K562 (cell line): ENCODE measurements around the gene BAIAP2. TPM values are rescaled to one million over a fixed set of nuclear protein-coding genes. Genes with fewer than 3 reads are reported as not detected.

ENCODE experiments used
- E2F6 ChIP-seq, 2 experiments: IDR thresholded peaks; 2 replicates each; pipeline ENCODE4 v1.6.1; 2011; ENCODE audit warnings: borderline replicate concordance in 1 of 2, control low read depth in 1 of 2, low read depth in 1 of 2, low read length in 1 of 2, mild to moderate bottlenecking in 1 of 2, mixed read lengths in 1 of 2, moderate library complexity in 1 of 2; ENCODE audit not compliant: insufficient read depth in 1 of 2, insufficient read length in 1 of 2, poor library complexity in 1 of 2, severe bottlenecking in 1 of 2; ENCODE audit errors: extremely low read depth in 1 of 2
- GABPA ChIP-seq: fragments of 200-800 bp; sonication (Bioruptor generic); conservative IDR thresholded peaks from 2 replicates; pipeline ENCODE4 v1.6.1; 2016; ENCODE audit warnings: low read depth, missing genetic modification characterization, missing compliant biosample characterization
- GATAD2B ChIP-seq: fragments of 450-650 bp; IDR thresholded peaks from 2 replicates; pipeline ENCODE4 v1.6.1; 2017; ENCODE audit warnings: mild to moderate bottlenecking, borderline replicate concordance
- MAZ ChIP-seq, 2 experiments: fragments of 450-650 bp in 1 of 2; sonication (generic) in 1 of 2; formaldehyde crosslinking; IDR thresholded peaks in 1 of 2; conservative IDR thresholded peaks in 1 of 2; 2 replicates each; pipeline versions ENCODE4 v1.4.0 to v1.5.0; 2020; ENCODE audit warnings: mild to moderate bottlenecking in 1 of 2, missing genetic modification reagents in 1 of 2
- MED1 ChIP-seq: sonication (generic); formaldehyde crosslinking; IDR thresholded peaks from 2 replicates; pipeline ENCODE4 v1.8.1; 2023; ENCODE audit warnings: missing genetic modification reagents, borderline replicate concordance
- RREB1 ChIP-seq: fragments of 250-450 bp; sonication (Bioruptor Pico); IDR thresholded peaks from 2 replicates; pipeline ENCODE4 v1.4.0; 2020
- ZBTB12 ChIP-seq: fragments of 250-450 bp; sonication (Bioruptor Pico); IDR thresholded peaks from 2 replicates; pipeline ENCODE4 v1.4.0; 2020
- ZNF3 ChIP-seq: fragments of 250-450 bp; sonication (Bioruptor Pico); IDR thresholded peaks from 2 replicates; pipeline ENCODE4 v1.5.0; 2021; ENCODE audit warnings: mild to moderate bottlenecking, moderate library complexity
- ZNF592 ChIP-seq: fragments of 450-650 bp; IDR thresholded peaks from 2 replicates; pipeline ENCODE4 v1.6.1; 2017; ENCODE audit warnings: antibody characterized with exemption, mild to moderate bottlenecking
- ZNF740 ChIP-seq, 3 experiments: fragments of 200-800 bp in 1 of 3; sonication (Bioruptor generic) in 1 of 3; sonication (generic) in 1 of 3; formaldehyde crosslinking in 1 of 3; IDR thresholded peaks; 2 replicates each; pipeline versions ENCODE4 v1.6.1 to v1.8.0; 2016 to 2022; ENCODE audit warnings: mild to moderate bottlenecking in 2 of 3, missing compliant biosample characterization in 2 of 3, missing genetic modification characterization in 2 of 3, missing genetic modification reagents in 1 of 3
- polyA plus RNA-seq, 8 experiments: library from polyadenylated mRNA; depleted of rRNA in 4 of 8; stranded (reverse) in 5 of 8; unstranded in 3 of 8; fragments of >200 nt; fragmentation: Nextera tagmentation in 2 of 8; fragmentation: Illumina TruSeq in 1 of 8; extraction: Ambion mirVana in 2 of 8; extraction: Trizol in 1 of 8; gene quantifications; 2 replicates each; pipeline versions ENCODE4 v1.2.1 to v1.2.3, GENCODE V29; 2011 to 2014; ENCODE audit warnings: inconsistent platforms in 1 of 8, missing spikeins in 1 of 8
- total RNA-seq, 7 experiments: library from RNA; depleted of rRNA in 6 of 7; stranded (reverse); fragments of >200 nt in 6 of 7; fragmentation: Illumina TruSeq in 2 of 7; extraction: Trizol in 2 of 7; gene quantifications; 2 replicates each; pipeline versions ENCODE4 v1.2.1 to v1.2.3, GENCODE V29; 2011 to 2021; ENCODE audit warnings: low replicate concordance in 1 of 7

BAIAP2 gene
- total and polyA plus RNA-seq, 9 of the 15 experiments (the other 6 are each of a cell fraction or from before 2014, with no cell fraction given) = 2.3 to 51.6 (median 18.4) TPM

GRCh38 chr17:80992077-80992947 is 42.6 kb upstream of the BAIAP2 start (continued):
- TF ChIP-seq RREB1 (CRISPR knock-in tag) = no peak
- TF ChIP-seq ZNF740 (CRISPR knock-in tag; IDR thresholded peaks at IDR 0.05) = no peak
- TF ChIP-seq ZNF740 (tag; IDR thresholded peaks at IDR 0.05) = no peak
- TF ChIP-seq MED1 = 0 out of 2 replicates have a peak, but pooled peaks have one; percentile 12
- TF ChIP-seq ZNF592 = 0 out of 2 replicates have a peak, but pooled peaks have one; percentile 39
- no peak for TF ChIP-seq ZBTB12 (CRISPR knock-in tag)
- no peak for TF ChIP-seq ZNF3 (CRISPR knock-in tag)
- TF ChIP-seq MAZ (CRISPR knock-in tag; conservative IDR thresholded peaks at IDR 0.05 in 1 of 2, IDR thresholded peaks at IDR 0.05 in 1 of 2) = peak in 1 of 2 experiments; percentile 18; a peak in 1 of 4 replicates
- TF ChIP-seq GABPA = peak; percentile 36
- 0 out of 2 replicates have a peak, but pooled peaks have one; percentile 15 for TF ChIP-seq GATAD2B
- TF ChIP-seq E2F6 (IDR thresholded peaks at IDR 0.05; ENCODE audit: borderline replicate concordance in 1 of 2, extremely low read depth in 1 of 2, insufficient read depth in 1 of 2, insufficient read length in 1 of 2, low read depth in 1 of 2, low read length in 1 of 2, poor library complexity in 1 of 2, severe bottlenecking in 1 of 2) = peak in 1 of 2 experiments; percentile 36
